BLaER1 (cell line): ENCODE measurements around the gene GFAP.

ENCODE experiments used
- H3K27ac ChIP-seq: shearing (Covaris generic); formaldehyde crosslinking; 2 replicates; pipeline ENCODE4 v1.8.1; 2022
- H3K27me3 ChIP-seq: shearing (Covaris generic); formaldehyde crosslinking; 2 replicates; pipeline ENCODE4 v1.8.1; 2022
- H3K36me3 ChIP-seq: shearing (Covaris generic); formaldehyde crosslinking; 2 replicates; pipeline ENCODE4 v1.8.1; 2022
- H3K4me1 ChIP-seq: shearing (Covaris generic); formaldehyde crosslinking; 2 replicates; pipeline ENCODE4 v1.8.1; 2022
- H3K4me2 ChIP-seq: shearing (Covaris generic); formaldehyde crosslinking; 2 replicates; pipeline ENCODE4 v1.8.1; 2022
- H3K4me3 ChIP-seq: shearing (Covaris generic); formaldehyde crosslinking; 2 replicates; pipeline ENCODE4 v1.8.1; 2022
- H3K9ac ChIP-seq: shearing (Covaris generic); formaldehyde crosslinking; 2 replicates; pipeline ENCODE4 v1.8.1; 2022
- H3K9me3 ChIP-seq: shearing (Covaris generic); formaldehyde crosslinking; 2 replicates; pipeline ENCODE4 v1.8.1; 2022
- H4K20me1 ChIP-seq: shearing (Covaris generic); formaldehyde crosslinking; 2 replicates; pipeline ENCODE4 v1.8.1; 2022
- Cebpa-rat ChIP-seq: shearing (Covaris generic); IDR thresholded peaks from 2 replicates; pipeline ENCODE4 v1.8.1; 2022

The GFAP gene

GRCh38 chr17:44915321-44915726 lies at the start of gene GFAP:
GFAP (minus strand) TSS chr17:44915500; CDS start chr17:44915486, 14 bp downstream.
- H3K4me2 ChIP-seq, result peak within 1 kb of the TSS; percentile 19; the same call in 1 of the 2 replicates
- H3K27ac ChIP-seq, result no peak within 1 kb of the TSS
- H3K27me3 ChIP-seq, result peaks cover 48% of the 10 kb centered on the region
- no peaks in the 10 kb centered on the region for H3K36me3 ChIP-seq
- H3K9ac ChIP-seq, result no peak within 1 kb of the TSS
- peaks cover 36% of the 10 kb centered on the region for H3K4me1 ChIP-seq
- H3K9me3 ChIP-seq, result no peaks in the 10 kb centered on the region
- TF ChIP-seq Cebpa-rat, result no peak
- H4K20me1 ChIP-seq, result no peaks in the 10 kb centered on the region
- no peak within 1 kb of the TSS for H3K4me3 ChIP-seq

GRCh38 chr17:44961921-44962350 lies 46.6 kb upstream of the GFAP start:
- Histone ChIP-seq H3K27ac (no peak overlapping the region), H3K9ac (no peak overlapping the region), H3K27me3 (peaks cover 85% of the 10 kb centered on the region), H3K36me3 (no peaks in the 10 kb centered on the region), H4K20me1 (peaks cover 14% of the 10 kb centered on the region), H3K4me2 (no peak overlapping the region), H3K4me1 (peaks cover 29% of the 10 kb centered on the region), H3K9me3 (no peaks in the 10 kb centered on the region), H3K4me3 (no peak overlapping the region)
- no peak for TF ChIP-seq Cebpa-rat

GRCh38 chr17:44960691-44961090 lies 45.4 kb upstream of the GFAP start:
- H3K9me3 ChIP-seq, result no peaks in the 10 kb centered on the region
- H3K4me3 ChIP-seq, result no peak overlapping the region
- H3K9ac ChIP-seq, result no peak overlapping the region
- H3K4me1 ChIP-seq, result peaks cover 23% of the 10 kb centered on the region
- peaks cover 4% of the 10 kb centered on the region; the same call in 1 of the 2 replicates for H4K20me1 ChIP-seq
- peaks cover 77% of the 10 kb centered on the region for H3K27me3 ChIP-seq
- no peak overlapping the region for H3K27ac ChIP-seq
- H3K4me2 ChIP-seq, result peak overlapping the region; percentile 86
- H3K36me3 ChIP-seq, result no peaks in the 10 kb centered on the region
- no peak for TF ChIP-seq Cebpa-rat

GRCh38 chr17:44959821-44960531 lies 44.7 kb upstream of the GFAP start:
- Histone ChIP-seq H4K20me1 (no peaks in the 10 kb centered on the region), H3K9ac (0 out of 2 replicates have a peak overlapping the region, but pooled peaks have one; percentile 38), H3K36me3 (no peaks in the 10 kb centered on the region), H3K9me3 (no peaks in the 10 kb centered on the region), H3K4me1 (peaks cover 17% of the 10 kb centered on the region), H3K27ac (no peak overlapping the region), H3K27me3 (peaks cover 75% of the 10 kb centered on the region), H3K4me2 (peak overlapping the region; percentile 86), H3K4me3 (peak overlapping the region; percentile 39; the same call in 1 of the 2 replicates)
- TF ChIP-seq Cebpa-rat, result no peak

- Histone ChIP-seq H3K4me1 (peaks cover 17% of the 10 kb centered on the region), H3K9ac (no peak overlapping the region), H3K9me3 (no peaks in the 10 kb centered on the region), H3K27ac (no peak overlapping the region), H3K4me2 (no peak overlapping the region), H3K4me3 (no peak overlapping the region), H3K27me3 (peaks cover 55% of the 10 kb centered on the region), H3K36me3 (no peaks in the 10 kb centered on the region), H4K20me1 (no peaks in the 10 kb centered on the region)
- no peak for TF ChIP-seq Cebpa-rat
These were observed 42.0 kb upstream of the GFAP start for GRCh38 chr17:44956998-44957981.

GRCh38 chr17:44955674-44956425 lies 40.5 kb upstream of the GFAP start:
- no peak overlapping the region for H3K4me3 ChIP-seq
- no peak for TF ChIP-seq Cebpa-rat
- H3K27ac ChIP-seq, result no peak overlapping the region
- H3K9ac ChIP-seq, result no peak overlapping the region
- peaks cover 45% of the 10 kb centered on the region for H3K27me3 ChIP-seq
- H3K4me2 ChIP-seq, result no peak overlapping the region
- H4K20me1 ChIP-seq, result no peaks in the 10 kb centered on the region
- H3K4me1 ChIP-seq, result peaks cover 16% of the 10 kb centered on the region
- H3K36me3 ChIP-seq, result no peaks in the 10 kb centered on the region
- no peaks in the 10 kb centered on the region for H3K9me3 ChIP-seq

GRCh38 chr17:44952946-44953475 lies 37.7 kb upstream of the GFAP start:
- H3K9ac ChIP-seq, result no peak overlapping the region
- H4K20me1 ChIP-seq, result no peaks in the 10 kb centered on the region
- H3K27me3 ChIP-seq, result peaks cover 16% of the 10 kb centered on the region
- no peak overlapping the region for H3K4me2 ChIP-seq
- TF ChIP-seq Cebpa-rat, result no peak
- no peaks in the 10 kb centered on the region for H3K36me3 ChIP-seq
- no peak overlapping the region for H3K27ac ChIP-seq
- no peaks in the 10 kb centered on the region for H3K9me3 ChIP-seq
- H3K4me3 ChIP-seq, result no peak overlapping the region
- peaks cover 5% of the 10 kb centered on the region for H3K4me1 ChIP-seq

GRCh38 chr17:44948315-44948795 lies 33.1 kb upstream of the GFAP start:
- Histone ChIP-seq H3K36me3 (peaks cover 21% of the 10 kb centered on the region), H3K27ac (peak overlapping the region; percentile 63; the same call in 1 of the 2 replicates), H3K27me3 (no peaks in the 10 kb centered on the region), H3K9ac (no peak overlapping the region; the same call in 1 of the 2 replicates), H3K4me2 (peak overlapping the region; percentile 91), H3K4me3 (peak overlapping the region; percentile 81), H3K4me1 (peaks cover 38% of the 10 kb centered on the region), H4K20me1 (no peaks in the 10 kb centered on the region), H3K9me3 (no peaks in the 10 kb centered on the region; the same call in 1 of the 2 replicates)
- no peak for TF ChIP-seq Cebpa-rat
